GM19463 (cell line): Measurements from ENCODE around the gene TAS2R50.
A peak's percentile ranks its signal among the peaks of the same experiment; 100 is the strongest.

Experiments
- ATAC-seq: cut with Tn5 transposase; IDR thresholded peaks from one replicate; pipeline ENCODE4 v1.9.1; 2021; ENCODE audit warnings: mild to moderate bottlenecking, moderate library complexity; ENCODE audit not compliant: unreplicated experiment

TAS2R50 gene

DNA sequence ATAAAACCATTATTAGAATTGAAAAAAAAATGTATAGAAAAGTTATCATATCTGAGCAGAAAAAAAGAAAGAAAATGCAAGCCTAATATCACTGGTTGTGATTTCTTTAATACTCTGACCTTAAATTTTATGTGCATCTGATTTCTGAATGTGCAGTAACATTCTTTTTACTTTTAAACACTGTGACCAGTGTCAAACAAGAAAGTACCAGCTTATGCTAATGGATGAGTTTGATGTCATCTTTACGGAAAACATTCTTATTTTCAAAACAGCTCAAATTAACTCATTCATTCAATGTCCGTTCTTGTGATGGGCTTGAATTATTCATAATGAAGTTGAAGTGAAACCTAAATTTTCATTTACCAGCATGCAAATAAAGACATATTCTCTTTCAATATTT is at the start of gene TAS2R50:
TAS2R50 (minus strand) TSS at position 101 of the 400 bp plus-strand sequence; CDS start at position 49, 52 bp downstream.
- no peak for ATAC-seq

DNA sequence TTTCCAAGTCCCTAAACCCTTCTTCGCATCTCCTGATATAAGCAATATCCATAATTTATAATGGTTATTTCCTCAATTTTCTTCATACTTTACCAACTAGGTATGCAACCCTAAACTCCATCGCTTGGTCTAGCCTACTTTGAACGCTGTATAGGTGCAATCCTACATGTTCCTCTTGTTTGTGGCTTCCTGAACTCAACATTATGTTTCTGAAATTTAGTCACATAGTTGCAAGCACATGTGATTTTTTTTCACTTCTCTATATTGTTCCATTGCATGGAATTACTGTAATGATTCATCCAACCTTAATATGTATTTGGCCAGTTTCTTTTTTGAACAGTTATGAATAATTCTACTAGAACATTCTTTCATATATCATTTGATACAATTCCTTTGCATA is 47.2 kb upstream of the TAS2R50 start:
- ATAC-seq = peak; percentile 61

- no peak for ATAC-seq
Observed at GRCh38 chr12:11031307-11031706, 44.6 kb upstream of the TAS2R50 start, which contains the start of gene TAS2R31. TSS of gene TAS2R31 (minus strand) at chr12:11031407. CDS start at chr12:11031335, 72 bp downstream.

DNA sequence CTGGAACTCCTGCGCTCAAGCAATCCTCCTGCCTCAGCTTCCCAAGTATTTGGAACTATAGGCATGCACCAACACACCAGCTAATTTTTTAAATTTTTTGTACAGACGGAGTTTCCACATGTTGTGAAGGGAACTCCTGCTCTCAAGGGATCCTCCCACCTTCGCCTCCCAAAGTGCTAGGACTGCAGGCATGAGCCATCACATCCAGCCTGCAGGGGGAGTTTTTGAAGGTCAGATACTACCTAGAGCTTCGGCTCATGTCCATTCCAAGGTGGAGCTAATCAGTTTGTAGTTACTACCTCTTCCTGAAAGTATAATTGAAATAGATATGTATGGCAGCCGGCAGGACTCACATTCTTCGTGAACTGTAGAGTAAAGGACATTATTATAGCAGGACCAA is 39.4 kb upstream of the TAS2R50 start:
- no peak for ATAC-seq

DNA sequence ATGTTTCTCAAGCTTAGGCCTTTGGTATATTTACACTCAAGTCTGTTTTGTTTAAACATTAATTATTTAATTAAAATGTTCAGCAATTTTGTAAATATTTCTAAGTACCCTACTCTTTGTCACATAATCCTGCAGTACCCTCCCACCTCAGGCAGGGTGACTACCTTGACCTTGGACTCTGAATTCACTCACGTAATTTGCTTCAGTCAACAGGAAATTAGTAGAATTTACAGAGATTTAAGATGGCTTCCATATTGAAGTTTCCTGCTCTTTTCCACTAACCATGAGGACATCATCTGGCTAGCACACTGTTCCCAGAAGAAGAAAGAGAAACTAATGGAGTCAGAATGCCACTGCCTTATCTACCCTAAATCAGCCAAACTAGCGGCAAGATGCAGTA is 36.7 kb upstream of the TAS2R50 start:
- ATAC-seq = no peak

DNA sequence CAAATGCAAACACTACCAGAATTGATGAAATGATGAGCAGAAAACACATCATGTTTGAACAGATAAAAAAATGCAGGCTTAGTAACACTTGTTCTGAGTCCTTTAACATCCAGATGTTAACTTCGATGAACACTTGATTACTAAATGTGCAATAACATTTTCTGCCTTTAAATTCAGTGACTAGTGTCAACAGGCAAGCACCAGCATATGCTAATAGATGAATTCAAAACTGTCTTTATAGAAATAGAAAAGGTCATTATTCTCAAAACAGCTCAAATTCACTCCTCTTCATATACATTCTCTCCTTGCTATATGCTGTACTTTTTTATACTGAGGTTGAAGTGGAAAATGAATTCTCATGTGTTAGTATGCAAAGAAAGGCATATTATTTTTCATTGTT is 35.8 kb upstream of the TAS2R50 start, which contains the start of gene TAS2R19:
TAS2R19 (minus strand) TSS at position 101 of the 400 bp plus-strand sequence; CDS start at position 52, 49 bp downstream.
- ATAC-seq = no peak

GRCh38 chr12:11016937-11017336 is 30.2 kb upstream of the TAS2R50 start:
- ATAC-seq = no peak

GRCh38 chr12:11015775-11016430 is 29.2 kb upstream of the TAS2R50 start:
- no peak for ATAC-seq

GRCh38 chr12:11014234-11014633 is 27.5 kb upstream of the TAS2R50 start:
- no peak for ATAC-seq

GRCh38 chr12:11007608-11008007 is 20.9 kb upstream of the TAS2R50 start:
- no peak for ATAC-seq

DNA sequence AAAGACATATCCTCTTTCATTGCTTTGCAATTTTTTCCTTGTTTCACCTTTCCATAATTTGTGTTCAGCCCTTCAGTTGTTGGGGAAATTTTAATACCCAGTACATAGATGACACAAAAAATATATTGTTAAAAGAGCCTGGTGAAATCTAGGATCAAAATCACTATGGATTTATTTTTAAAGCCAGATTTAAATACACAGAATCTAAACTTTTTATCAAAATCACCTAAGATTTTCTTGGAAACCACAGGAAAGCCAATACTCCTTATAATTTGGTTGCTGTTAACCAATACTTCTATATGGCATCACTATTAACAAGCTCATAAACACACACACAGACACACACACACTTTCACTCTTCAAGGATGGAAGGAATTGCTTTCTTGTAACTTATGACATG is 11.5 kb upstream of the TAS2R50 start, which contains the start of gene TAS2R20:
TAS2R20 (minus strand) TSS at position 101 of the 400 bp plus-strand sequence. CDS start 429 bp downstream, outside the sequence.
- ATAC-seq = no peak

DNA sequence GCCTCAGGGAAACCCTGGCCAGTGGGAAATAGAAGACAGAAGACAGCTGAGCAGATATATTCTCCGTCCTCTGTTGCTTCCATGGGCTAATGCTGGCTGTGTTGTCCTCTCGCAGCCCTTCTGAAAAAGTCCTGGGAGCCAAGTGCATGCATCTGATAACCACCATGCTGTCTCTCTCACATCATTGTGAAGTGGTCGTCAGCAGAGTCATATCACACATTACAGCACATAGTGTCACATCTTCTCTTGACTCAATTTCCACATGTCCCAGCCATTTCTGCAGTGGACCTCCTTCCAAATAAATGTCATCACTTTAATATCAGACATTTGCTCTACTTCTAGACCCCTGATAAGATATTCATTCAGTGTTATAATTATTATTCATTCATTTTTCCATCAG is 7.6 kb upstream of the TAS2R50 start:
- ATAC-seq = no peak

- no peak for ATAC-seq
Observed at GRCh38 chr12:10989107-10989506, 2.4 kb upstream of the TAS2R50 start.

GRCh38 chr12:10982244-10982643 is 4.5 kb downstream of the TAS2R50 start:
- no peak for ATAC-seq

DNA sequence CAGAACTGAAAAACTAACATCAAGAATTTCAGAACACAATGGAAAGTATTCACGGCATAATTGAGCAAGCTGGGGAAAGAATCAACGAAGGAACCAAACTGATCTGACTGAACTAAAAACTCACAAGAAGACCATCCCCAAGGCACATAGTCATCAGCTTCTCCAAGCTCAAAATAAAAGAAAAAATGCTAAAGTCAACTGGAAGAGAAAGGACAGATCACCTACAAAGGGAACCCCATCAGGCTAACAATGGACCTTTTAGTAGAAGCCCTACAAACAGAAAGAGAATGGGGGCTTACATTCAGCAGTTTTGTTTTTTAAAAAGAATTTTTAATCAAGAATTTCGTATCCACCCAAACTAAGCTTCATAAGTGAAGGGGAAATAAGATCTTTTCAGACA is 11.7 kb downstream of the TAS2R50 start:
- no peak for ATAC-seq

DNA sequence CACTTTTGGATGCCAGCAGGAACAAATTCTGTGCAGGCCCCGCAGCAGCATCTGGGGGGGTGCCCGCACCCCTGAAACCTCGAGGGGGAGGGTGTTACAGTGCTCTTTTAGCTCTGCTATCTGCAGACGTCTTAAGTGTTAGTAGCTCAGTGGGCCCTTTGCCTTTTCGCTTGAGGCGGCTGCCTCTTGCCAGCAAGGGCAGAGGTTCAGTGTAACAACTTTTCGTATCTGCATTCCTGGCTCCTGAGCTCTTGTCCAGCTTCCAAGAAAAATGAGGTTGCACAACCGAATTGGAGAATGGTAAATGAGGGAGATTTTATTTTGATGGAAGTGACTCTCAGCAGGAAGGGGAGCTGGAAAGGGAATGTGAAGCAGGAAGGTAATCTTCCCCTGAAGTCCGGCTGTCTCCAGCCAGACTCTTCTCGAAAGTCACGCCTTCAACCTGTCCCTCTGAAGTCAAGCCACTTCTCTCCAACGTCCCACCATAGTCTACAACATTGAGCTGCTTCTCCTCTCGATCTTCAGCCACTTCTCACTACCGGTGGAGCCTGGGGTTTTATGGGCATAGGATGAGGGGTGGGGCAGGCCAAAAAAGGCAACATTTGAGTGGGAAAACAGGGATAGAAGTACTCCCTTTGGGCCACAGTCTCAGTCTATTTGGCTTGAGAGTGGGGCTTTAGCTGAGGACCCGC is 17.8 kb downstream of the TAS2R50 start:
- ATAC-seq = no peak

GRCh38 chr12:10967409-10967808 is 19.3 kb downstream of the TAS2R50 start:
- no peak for ATAC-seq

GRCh38 chr12:10966314-10966713 is 20.4 kb downstream of the TAS2R50 start:
- no peak for ATAC-seq

DNA sequence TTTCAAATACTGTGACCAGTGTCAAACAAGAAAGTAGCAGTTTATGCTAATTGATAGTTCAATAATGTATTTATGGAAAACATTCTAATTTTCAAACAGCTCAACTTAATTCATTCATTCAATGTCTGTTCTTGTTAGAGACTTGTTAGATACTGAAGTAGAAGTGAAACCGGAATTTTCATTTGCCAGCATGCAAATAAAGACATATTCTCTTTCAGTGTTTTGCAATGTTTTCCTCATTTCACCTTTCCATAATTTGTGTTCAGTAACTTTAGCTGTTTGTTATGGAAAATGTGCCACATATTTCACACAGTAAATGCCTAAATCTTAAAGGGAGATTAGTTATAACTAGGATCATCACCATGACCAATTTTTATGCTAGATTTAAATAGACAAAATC is 21.2 kb downstream of the TAS2R50 start:
- ATAC-seq = no peak

DNA sequence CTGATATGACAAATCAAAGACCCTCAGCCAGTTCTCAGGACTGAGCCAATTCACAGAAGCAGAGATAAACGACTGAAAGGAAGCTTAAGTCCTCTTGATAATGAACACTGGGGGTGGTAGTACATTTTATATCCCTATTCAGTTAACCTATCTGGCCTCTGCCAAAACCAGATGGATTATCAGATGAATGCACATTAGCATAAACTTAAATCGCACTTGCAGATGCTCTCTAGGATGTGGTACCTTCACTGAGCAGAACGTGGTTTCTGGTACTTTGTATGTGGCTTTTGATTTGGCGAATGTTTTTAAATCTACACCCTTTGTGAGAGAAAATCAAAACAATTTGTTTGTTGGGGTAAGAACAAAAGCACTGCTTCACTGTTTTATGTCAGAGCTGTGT is 26.5 kb downstream of the TAS2R50 start:
- ATAC-seq = no peak

GRCh38 chr12:10959804-10960203 is 26.9 kb downstream of the TAS2R50 start:
- no peak for ATAC-seq

GRCh38 chr12:10957741-10958140 is 29.0 kb downstream of the TAS2R50 start:
- ATAC-seq = no peak
